ENCODE data around the gene SMCR8. TPM values are rescaled to one million over a fixed set of nuclear protein-coding genes. Genes with fewer than 3 reads are reported as not detected.
"Not testable (repeated sequence)": the region's sequence is repeated elsewhere in the genome, so short reads cannot be mapped to it uniquely, and the experiment has no call there.

The SMCR8 gene
- total and polyA plus RNA-seq, 9 donors: 6.3 to 10.2 (median 8.9) TPM

GRCh38 chr17:18280766-18281371 lies 34.2 kb upstream of the SMCR8 start:
- H3K27me3 ChIP-seq (ENCODE audit: control insufficient read depth, insufficient read depth, low read length): no peaks in the 10 kb centered on the region
- no peak overlapping the region for H3K4me3 ChIP-seq (ENCODE audit: low read length)
- H3K4me1 ChIP-seq (ENCODE audit: control insufficient read depth, insufficient read depth, low read length): peaks cover 9% of the 10 kb centered on the region
- 83% methylated on average over 1 of the region's 5 CpGs for WGBS (ENCODE audit: insufficient coverage)
- no peak overlapping the region for H3K27ac ChIP-seq (ENCODE audit: low read length)
- no peak for DNase-seq
- peaks cover 81% of the 10 kb centered on the region for H3K36me3 ChIP-seq (ENCODE audit: control insufficient read depth, insufficient read depth, low read length)
- no peaks in the 10 kb centered on the region for H3K9me3 ChIP-seq (replicated peaks; ENCODE audit: control insufficient read depth, low read depth, low read length)

GRCh38 chr17:18281788-18282187 lies 33.3 kb upstream of the SMCR8 start:
- WGBS (ENCODE audit: insufficient coverage): no CpG with 5 or more reads among the region's 6 CpGs
- peaks cover 77% of the 10 kb centered on the region for H3K36me3 ChIP-seq (ENCODE audit: control insufficient read depth, insufficient read depth, low read length)
- H3K27me3 ChIP-seq (ENCODE audit: control insufficient read depth, insufficient read depth, low read length): no peaks in the 10 kb centered on the region
- peaks cover 7% of the 10 kb centered on the region for H3K4me1 ChIP-seq (ENCODE audit: control insufficient read depth, insufficient read depth, low read length)
- no peak for DNase-seq
- no peak overlapping the region for H3K4me3 ChIP-seq (ENCODE audit: low read length)
- no peaks in the 10 kb centered on the region for H3K9me3 ChIP-seq (replicated peaks; ENCODE audit: control insufficient read depth, low read depth, low read length)
- H3K27ac ChIP-seq (ENCODE audit: low read length): no peak overlapping the region

DNA sequence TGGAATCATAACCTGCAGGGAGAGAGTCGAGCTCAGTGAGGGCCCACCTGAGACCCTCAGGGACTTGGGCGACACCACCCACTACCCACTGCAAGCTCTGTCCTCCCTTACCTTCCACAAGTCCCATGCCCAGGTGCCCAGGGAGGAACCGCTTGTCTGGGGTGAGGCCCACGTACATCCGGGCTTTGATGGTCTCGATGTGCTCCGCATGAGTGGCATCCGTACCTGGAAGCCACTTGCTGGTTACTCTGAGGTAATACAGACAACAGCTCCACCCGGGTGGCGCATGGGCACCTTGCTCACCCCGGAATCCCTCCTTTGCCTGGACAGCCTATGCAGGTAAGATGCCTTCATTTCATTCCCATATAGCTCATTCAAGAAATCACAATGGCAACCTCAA lies 29.8 kb upstream of the SMCR8 start:
- Histone ChIP-seq H3K4me3 (ENCODE audit: low read length) (no peak overlapping the region), H3K36me3 (ENCODE audit: control insufficient read depth, insufficient read depth, low read length) (peaks cover 77% of the 10 kb centered on the region), H3K9me3 (replicated peaks; ENCODE audit: control insufficient read depth, low read depth, low read length) (no peaks in the 10 kb centered on the region), H3K27ac (ENCODE audit: low read length) (no peak overlapping the region), H3K27me3 (ENCODE audit: control insufficient read depth, insufficient read depth, low read length) (no peaks in the 10 kb centered on the region), H3K4me1 (ENCODE audit: control insufficient read depth, insufficient read depth, low read length) (no peaks in the 10 kb centered on the region)
- 98% methylated on average over 11 of the region's 11 CpGs for WGBS (ENCODE audit: insufficient coverage)
- DNase-seq: no peak

DNA sequence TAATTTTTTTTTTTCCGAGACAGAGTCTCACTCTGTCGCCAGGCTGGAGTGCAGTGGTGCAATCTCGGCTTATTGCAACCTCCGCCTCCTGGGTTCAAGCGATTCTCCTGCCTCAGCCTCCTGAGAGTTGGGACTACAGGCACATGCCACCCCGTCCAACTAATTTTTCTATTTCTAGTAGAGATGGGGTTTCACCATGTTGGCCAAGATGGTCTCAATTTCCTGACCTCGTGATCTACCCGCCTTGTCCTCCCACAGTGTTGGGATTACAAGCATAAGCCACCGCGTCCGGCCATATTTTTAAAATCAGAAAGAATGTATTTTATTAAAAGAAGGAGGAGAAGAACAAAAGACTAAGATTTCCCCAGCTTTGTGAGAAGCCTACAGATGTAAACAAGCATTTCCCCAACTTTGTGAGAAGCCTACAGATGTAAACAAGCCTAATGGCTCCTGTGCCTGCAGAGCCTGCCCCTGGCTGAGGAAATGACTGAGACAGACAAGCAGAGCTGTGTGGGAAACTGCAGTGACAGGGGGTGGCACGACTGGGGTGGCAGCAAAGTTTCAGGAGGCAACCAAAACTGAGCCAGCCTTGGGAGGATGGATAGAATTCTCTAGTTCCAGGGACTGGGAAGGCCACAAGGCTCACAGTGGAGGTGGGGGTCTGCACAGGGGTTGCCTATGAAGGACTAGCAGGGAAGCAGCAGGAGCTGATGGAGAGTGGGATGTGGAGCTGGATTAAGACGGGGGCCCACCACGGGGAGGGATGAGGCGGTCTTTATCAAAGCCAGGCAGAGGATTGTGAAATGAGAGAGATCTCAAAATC lies 23.2 kb upstream of the SMCR8 start:
- WGBS (ENCODE audit: insufficient coverage): 65% methylated on average over 2 of the region's 15 CpGs
- H3K4me1 ChIP-seq (ENCODE audit: control insufficient read depth, insufficient read depth, low read length): no peaks in the 10 kb centered on the region
- no peaks in the 10 kb centered on the region for H3K9me3 ChIP-seq (replicated peaks; ENCODE audit: control insufficient read depth, low read depth, low read length)
- H3K4me3 ChIP-seq (ENCODE audit: low read length): no peak overlapping the region
- peaks cover 58% of the 10 kb centered on the region for H3K36me3 ChIP-seq (ENCODE audit: control insufficient read depth, insufficient read depth, low read length)
- no peak for DNase-seq
- no peak overlapping the region for H3K27ac ChIP-seq (ENCODE audit: low read length)
- H3K27me3 ChIP-seq (ENCODE audit: control insufficient read depth, insufficient read depth, low read length): no peaks in the 10 kb centered on the region

DNA sequence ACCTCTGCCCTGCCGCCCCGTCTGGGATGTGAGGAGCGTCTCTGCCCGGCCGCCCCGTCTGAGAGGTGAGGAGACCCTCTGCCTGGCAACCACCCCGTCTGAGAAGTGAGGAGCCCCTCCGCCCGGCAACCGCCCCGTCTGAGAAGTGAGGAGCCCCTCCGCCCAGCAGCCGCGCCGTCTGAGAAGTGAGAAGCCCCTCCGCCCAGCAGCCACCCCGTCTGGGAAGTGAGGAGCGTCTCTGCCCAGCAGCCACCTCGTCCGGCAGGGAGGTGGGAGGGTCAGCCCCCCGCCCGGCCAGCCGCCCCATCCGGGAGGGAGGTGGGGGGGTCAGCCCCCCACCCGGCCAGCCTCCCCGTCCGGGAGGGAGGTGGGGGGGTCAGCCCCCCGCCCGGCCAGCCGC lies 17.0 kb upstream of the SMCR8 start:
- not testable (repeated sequence) for H3K27ac ChIP-seq (ENCODE audit: low read length); H3K4me1 ChIP-seq (ENCODE audit: control insufficient read depth, insufficient read depth, low read length); H3K27me3 ChIP-seq (ENCODE audit: control insufficient read depth, insufficient read depth, low read length); DNase-seq; H3K4me3 ChIP-seq (ENCODE audit: low read length); H3K9me3 ChIP-seq (replicated peaks; ENCODE audit: control insufficient read depth, low read depth, low read length)
- WGBS (ENCODE audit: insufficient coverage): 94% methylated on average over 6 of the region's 30 CpGs
- H3K36me3 ChIP-seq (ENCODE audit: control insufficient read depth, insufficient read depth, low read length): peaks cover 45% of the 10 kb centered on the region

DNA sequence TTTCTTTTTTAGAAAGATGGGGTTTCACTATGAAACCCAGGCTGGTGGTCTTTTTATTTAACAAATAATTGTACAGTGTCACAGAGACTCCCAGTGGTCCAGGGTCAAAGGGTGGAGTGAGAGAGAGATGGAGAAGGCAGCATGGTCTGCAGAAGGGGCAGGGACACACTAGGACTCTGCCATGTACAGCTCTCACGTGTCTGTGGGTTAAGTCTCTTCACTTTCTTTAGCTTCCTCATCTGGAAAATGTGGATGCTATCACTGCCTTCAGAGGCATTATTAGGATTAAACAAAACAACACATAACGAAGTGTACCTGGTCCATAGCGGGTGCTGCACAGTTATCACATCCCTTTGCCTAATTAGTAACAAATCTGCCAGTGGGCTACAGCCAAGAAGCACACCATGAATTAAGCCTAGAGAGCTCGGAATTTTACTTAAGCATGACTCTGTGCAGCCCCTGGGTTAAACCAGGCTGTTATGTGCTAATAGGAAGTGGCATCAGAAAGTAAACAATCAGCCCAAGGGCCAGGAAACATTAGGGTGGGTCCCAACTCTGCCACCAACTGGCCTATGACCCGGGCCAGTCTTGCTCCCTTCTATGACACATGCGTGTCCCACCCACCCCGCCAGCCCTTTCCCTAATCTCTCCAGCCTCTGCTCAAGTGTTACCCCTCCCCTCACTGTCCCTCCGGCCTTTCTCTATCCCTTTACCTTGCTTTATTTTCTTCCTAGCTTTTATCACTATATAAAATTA lies 14.2 kb upstream of the SMCR8 start:
- Histone ChIP-seq H3K4me1 (ENCODE audit: control insufficient read depth, insufficient read depth, low read length) (no peaks in the 10 kb centered on the region), H3K36me3 (ENCODE audit: control insufficient read depth, insufficient read depth, low read length) (peaks cover 48% of the 10 kb centered on the region), H3K9me3 (replicated peaks; ENCODE audit: control insufficient read depth, low read depth, low read length) (no peaks in the 10 kb centered on the region), H3K4me3 (ENCODE audit: low read length) (no peak overlapping the region), H3K27ac (ENCODE audit: low read length) (no peak overlapping the region), H3K27me3 (ENCODE audit: control insufficient read depth, insufficient read depth, low read length) (no peaks in the 10 kb centered on the region)
- DNase-seq: no peak
- 86% methylated on average over 8 of the region's 8 CpGs for WGBS (ENCODE audit: insufficient coverage)

DNA sequence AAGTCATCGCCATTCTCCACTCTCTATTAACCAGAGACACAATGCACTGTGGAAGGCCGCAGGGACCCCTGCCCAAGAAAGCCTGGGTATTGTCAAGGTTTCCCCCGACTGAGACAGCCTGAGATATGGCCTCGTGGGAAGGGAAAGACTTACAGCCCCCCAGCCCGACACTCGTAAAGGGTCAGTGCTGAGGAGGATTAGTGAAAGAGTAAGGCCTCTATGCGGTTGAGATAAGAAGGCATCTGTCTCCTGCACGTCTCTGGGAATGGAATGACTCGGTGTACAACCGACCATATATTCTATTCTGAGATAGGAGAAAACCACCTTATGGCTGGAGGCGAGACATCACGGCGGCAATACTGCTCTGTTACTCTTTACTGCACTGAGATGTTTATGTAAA lies 11.9 kb upstream of the SMCR8 start:
- H3K4me1 ChIP-seq (ENCODE audit: control insufficient read depth, insufficient read depth, low read length); DNase-seq; H3K27me3 ChIP-seq (ENCODE audit: control insufficient read depth, insufficient read depth, low read length); H3K27ac ChIP-seq (ENCODE audit: low read length); H3K4me3 ChIP-seq (ENCODE audit: low read length); H3K9me3 ChIP-seq (replicated peaks; ENCODE audit: control insufficient read depth, low read depth, low read length): not testable (repeated sequence)
- 46% methylated on average over 4 of the region's 13 CpGs for WGBS (ENCODE audit: insufficient coverage)
- peaks cover 65% of the 10 kb centered on the region for H3K36me3 ChIP-seq (ENCODE audit: control insufficient read depth, insufficient read depth, low read length)

GRCh38 chr17:18309202-18309601 lies 5.9 kb upstream of the SMCR8 start:
- Histone ChIP-seq H3K36me3 (ENCODE audit: control insufficient read depth, insufficient read depth, low read length) (peaks cover 46% of the 10 kb centered on the region), H3K27me3 (ENCODE audit: control insufficient read depth, insufficient read depth, low read length) (no peaks in the 10 kb centered on the region), H3K9me3 (replicated peaks; ENCODE audit: control insufficient read depth, low read depth, low read length) (no peaks in the 10 kb centered on the region), H3K4me3 (ENCODE audit: low read length) (no peak overlapping the region), H3K4me1 (ENCODE audit: control insufficient read depth, insufficient read depth, low read length) (peaks cover 12% of the 10 kb centered on the region), H3K27ac (ENCODE audit: low read length) (no peak overlapping the region)
- DNase-seq: no peak
- WGBS (ENCODE audit: insufficient coverage): 100% methylated on average over 1 of the region's 4 CpGs

- Histone ChIP-seq H3K36me3 (ENCODE audit: control insufficient read depth, insufficient read depth, low read length) (peaks cover 48% of the 10 kb centered on the region), H3K4me1 (ENCODE audit: control insufficient read depth, insufficient read depth, low read length) (peaks cover 44% of the 10 kb centered on the region), H3K9me3 (replicated peaks; ENCODE audit: control insufficient read depth, low read depth, low read length) (no peaks in the 10 kb centered on the region), H3K27me3 (ENCODE audit: control insufficient read depth, insufficient read depth, low read length) (no peaks in the 10 kb centered on the region), H3K4me3 (ENCODE audit: low read length) (peak overlapping the region; percentile 83), H3K27ac (ENCODE audit: low read length) (peak overlapping the region; percentile 87)
- WGBS (ENCODE audit: insufficient coverage): 0% methylated on average over 35 of the region's 39 CpGs
- DNase-seq: peak; percentile 26
These were observed 898 bp upstream of the SMCR8 start for GRCh38 chr17:18314059-18314730.

DNA sequence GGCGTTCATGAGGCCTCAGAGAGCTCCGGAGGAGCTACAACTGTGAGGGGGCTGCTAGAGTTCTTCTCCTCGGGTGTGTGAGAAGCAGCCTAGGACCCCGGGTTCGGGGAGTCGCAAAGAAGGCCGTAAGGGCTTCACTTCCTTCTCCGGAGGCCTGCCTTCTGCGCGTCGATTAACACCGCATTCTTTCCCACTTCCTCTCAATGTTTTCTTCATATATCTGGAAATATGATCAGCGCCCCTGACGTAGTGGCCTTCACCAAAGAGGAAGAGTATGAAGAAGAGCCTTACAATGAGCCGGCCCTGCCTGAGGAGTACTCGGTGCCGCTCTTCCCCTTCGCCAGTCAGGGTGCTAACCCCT lies 449 bp downstream of the SMCR8 start:
- peak; percentile 30 for DNase-seq
- H3K4me1 ChIP-seq (ENCODE audit: control insufficient read depth, insufficient read depth, low read length): peaks cover 49% of the 10 kb centered on the region

More for the DNA sequence above, 449 bp downstream of the SMCR8 start:
- no peaks in the 10 kb centered on the region for H3K27me3 ChIP-seq (ENCODE audit: control insufficient read depth, insufficient read depth, low read length)
- H3K9me3 ChIP-seq (replicated peaks; ENCODE audit: control insufficient read depth, low read depth, low read length): no peaks in the 10 kb centered on the region
- peaks cover 54% of the 10 kb centered on the region for H3K36me3 ChIP-seq (ENCODE audit: control insufficient read depth, insufficient read depth, low read length)
- H3K4me3 ChIP-seq (ENCODE audit: low read length): peak overlapping the region; percentile 83
- WGBS (ENCODE audit: insufficient coverage): 13% methylated on average over 11 of the region's 18 CpGs
- peak overlapping the region; percentile 87 for H3K27ac ChIP-seq (ENCODE audit: low read length)

Measured in muscle of leg (tissue), 11 donors.